ENCODE results near the gene BOLL. TPM values are rescaled to one million over a fixed set of nuclear protein-coding genes. Genes with fewer than 3 reads are reported as not detected.

The BOLL gene
- total RNA-seq, 2 experiments from 2014 or later = not detected

GRCh38 chr2:197799068-197799467, 13.9 kb upstream of the BOLL start:
- intact Hi-C loops (cut with micrococcal nuclease; ENCODE audit: unreplicated experiment) = no loop called here
- Histone ChIP-seq H4K20me1 (ENCODE audit: insufficient read depth, low read length) (no peaks in the 10 kb centered on the region), H3K4me2 (ENCODE audit: low read length) (no peak overlapping the region), H3K4me3 (ENCODE audit: low read depth, low read length, poor library complexity, severe bottlenecking) (no peak overlapping the region), H3K27ac (ENCODE audit: low read depth, low read length, poor library complexity, severe bottlenecking) (no peak overlapping the region), H3K4me1 (ENCODE audit: insufficient read depth, low read length, poor library complexity, severe bottlenecking) (peaks cover 2% of the 10 kb centered on the region), H3K9me2 (ENCODE audit: insufficient read depth, low read length) (no peaks in the 10 kb centered on the region), H3K9me3 (ENCODE audit: low read length) (no peaks in the 10 kb centered on the region), H2AFZ (ENCODE audit: low read length) (no peak overlapping the region), H3K36me3 (ENCODE audit: insufficient read depth, low read length) (no peaks in the 10 kb centered on the region), H3K79me2 (ENCODE audit: insufficient read depth, low read depth, low read length) (no peaks in the 10 kb centered on the region)
- TF ChIP-seq, protein P1, sequence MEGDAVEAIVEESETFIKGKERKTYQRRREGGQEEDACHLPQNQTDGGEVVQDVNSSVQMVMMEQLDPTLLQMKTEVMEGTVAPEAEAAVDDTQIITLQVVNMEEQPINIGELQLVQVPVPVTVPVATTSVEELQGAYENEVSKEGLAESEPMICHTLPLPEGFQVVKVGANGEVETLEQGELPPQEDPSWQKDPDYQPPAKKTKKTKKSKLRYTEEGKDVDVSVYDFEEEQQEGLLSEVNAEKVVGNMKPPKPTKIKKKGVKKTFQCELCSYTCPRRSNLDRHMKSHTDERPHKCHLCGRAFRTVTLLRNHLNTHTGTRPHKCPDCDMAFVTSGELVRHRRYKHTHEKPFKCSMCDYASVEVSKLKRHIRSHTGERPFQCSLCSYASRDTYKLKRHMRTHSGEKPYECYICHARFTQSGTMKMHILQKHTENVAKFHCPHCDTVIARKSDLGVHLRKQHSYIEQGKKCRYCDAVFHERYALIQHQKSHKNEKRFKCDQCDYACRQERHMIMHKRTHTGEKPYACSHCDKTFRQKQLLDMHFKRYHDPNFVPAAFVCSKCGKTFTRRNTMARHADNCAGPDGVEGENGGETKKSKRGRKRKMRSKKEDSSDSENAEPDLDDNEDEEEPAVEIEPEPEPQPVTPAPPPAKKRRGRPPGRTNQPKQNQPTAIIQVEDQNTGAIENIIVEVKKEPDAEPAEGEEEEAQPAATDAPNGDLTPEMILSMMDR (conservative IDR thresholded peaks at IDR 0.05; ENCODE audit: low read length) = no peak
- TF ChIP-seq EZH2phosphoT487 (IDR thresholded peaks at IDR 0.05; ENCODE audit: borderline replicate concordance, low read depth, low read length) = no peak
- POLR2A ChIA-PET = interaction anchor here (0.8 kb wide), 1 partner anchor 9 kb away, joined by 3 read pairs; no protein-coding TSS in a partner anchor
- no peak for DNase-seq (ENCODE audit: low spot score)
- BruUV-seq (replicated peaks) = no TSS peak
- CTCF ChIA-PET (ENCODE audit: unreplicated experiment) = no interaction called here

DNA sequence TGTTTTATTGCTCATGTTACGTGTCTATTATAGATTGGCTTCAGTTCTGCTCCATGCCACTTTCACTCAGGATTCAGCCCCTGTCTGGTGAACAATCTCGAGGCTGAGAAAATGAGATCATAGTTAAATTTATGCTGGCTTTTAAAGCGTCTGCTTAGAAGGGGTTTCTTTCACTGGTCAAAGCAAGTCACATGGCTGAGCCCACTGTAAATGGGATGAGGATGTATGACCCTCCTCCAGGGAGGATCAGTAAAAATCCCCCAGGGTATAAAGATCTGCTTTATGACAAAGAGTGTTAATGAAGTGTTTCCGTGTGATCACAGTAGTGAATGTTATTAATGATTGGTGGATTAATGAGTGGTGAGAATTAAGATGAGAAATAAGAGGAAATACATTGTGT, 13.1 kb upstream of the BOLL start:
- intact Hi-C loops (cut with micrococcal nuclease; ENCODE audit: unreplicated experiment) = no loop called here
- no peaks in the 10 kb centered on the region for H3K36me3 ChIP-seq (ENCODE audit: insufficient read depth, low read length)
- CTCF ChIA-PET (ENCODE audit: unreplicated experiment) = no interaction called here
- no peak overlapping the region for H3K27ac ChIP-seq (ENCODE audit: low read depth, low read length, poor library complexity, severe bottlenecking)
- H4K20me1 ChIP-seq (ENCODE audit: insufficient read depth, low read length) = no peaks in the 10 kb centered on the region
- H3K79me2 ChIP-seq (ENCODE audit: insufficient read depth, low read depth, low read length) = no peaks in the 10 kb centered on the region
- DNase-seq (ENCODE audit: low spot score) = no peak
- TF ChIP-seq EZH2phosphoT487 (IDR thresholded peaks at IDR 0.05; ENCODE audit: borderline replicate concordance, low read depth, low read length) = no peak
- TF ChIP-seq, protein P1 (conservative IDR thresholded peaks at IDR 0.05; ENCODE audit: low read length) = no peak
- no peak overlapping the region for H3K4me3 ChIP-seq (ENCODE audit: low read depth, low read length, poor library complexity, severe bottlenecking)
- POLR2A ChIA-PET = no interaction called here
- BruUV-seq (replicated peaks) = no TSS peak
- no peaks in the 10 kb centered on the region for H3K4me1 ChIP-seq (ENCODE audit: insufficient read depth, low read length, poor library complexity, severe bottlenecking)
- no peak overlapping the region for H3K4me2 ChIP-seq (ENCODE audit: low read length)
- no peak overlapping the region for H2AFZ ChIP-seq (ENCODE audit: low read length)
- H3K9me3 ChIP-seq (ENCODE audit: low read length) = no peaks in the 10 kb centered on the region
- H3K9me2 ChIP-seq (ENCODE audit: insufficient read depth, low read length) = no peaks in the 10 kb centered on the region

- H4K20me1 ChIP-seq (ENCODE audit: insufficient read depth, low read length) = no peaks in the 10 kb centered on the region
- no TSS peak for BruUV-seq (replicated peaks)
Observed at GRCh38 chr2:197795277-197795676, 10.2 kb upstream of the BOLL start.

More at GRCh38 chr2:197795277-197795676, 10.2 kb upstream of the BOLL start:
- no peak overlapping the region for H3K4me2 ChIP-seq (ENCODE audit: low read length)
- no peaks in the 10 kb centered on the region for H3K9me2 ChIP-seq (ENCODE audit: insufficient read depth, low read length)
- H2AFZ ChIP-seq (ENCODE audit: low read length) = no peak overlapping the region
- no peaks in the 10 kb centered on the region for H3K79me2 ChIP-seq (ENCODE audit: insufficient read depth, low read depth, low read length)
- H3K27ac ChIP-seq (ENCODE audit: low read depth, low read length, poor library complexity, severe bottlenecking) = no peak overlapping the region
- no peak for DNase-seq (ENCODE audit: low spot score)
- CTCF ChIA-PET (ENCODE audit: unreplicated experiment) = no interaction called here
- no peak overlapping the region for H3K4me3 ChIP-seq (ENCODE audit: low read depth, low read length, poor library complexity, severe bottlenecking)
- no peaks in the 10 kb centered on the region for H3K36me3 ChIP-seq (ENCODE audit: insufficient read depth, low read length)
- H3K4me1 ChIP-seq (ENCODE audit: insufficient read depth, low read length, poor library complexity, severe bottlenecking) = no peaks in the 10 kb centered on the region
- POLR2A ChIA-PET = interaction anchor here (1.1 kb wide), 1 partner anchor 842 kb away, joined by 3 read pairs; no protein-coding TSS in a partner anchor
- intact Hi-C loops (cut with micrococcal nuclease; ENCODE audit: unreplicated experiment) = no loop called here
- TF ChIP-seq, protein P1 (conservative IDR thresholded peaks at IDR 0.05; ENCODE audit: low read length) = no peak
- TF ChIP-seq EZH2phosphoT487 (IDR thresholded peaks at IDR 0.05; ENCODE audit: borderline replicate concordance, low read depth, low read length) = no peak
- no peaks in the 10 kb centered on the region for H3K9me3 ChIP-seq (ENCODE audit: low read length)

Measured in OCI-LY7 (cell line).